Hematopoietic multipotent progenitor cell treated with erythropoietin and hydrocortisone succinate and interleukin-3 and kit ligand, for 6 days (in vitro differentiated cells): ENCODE results near the gene KIF12.
"Not testable (repeated sequence)": the region's sequence is repeated elsewhere in the genome, so short reads cannot be mapped to it uniquely, and the experiment has no call there.

ENCODE experiments used
- DNase-seq: peaks from one replicate; pipeline ENCODE4 v3.0.0-alpha.2; 2015

The KIF12 gene

DNA sequence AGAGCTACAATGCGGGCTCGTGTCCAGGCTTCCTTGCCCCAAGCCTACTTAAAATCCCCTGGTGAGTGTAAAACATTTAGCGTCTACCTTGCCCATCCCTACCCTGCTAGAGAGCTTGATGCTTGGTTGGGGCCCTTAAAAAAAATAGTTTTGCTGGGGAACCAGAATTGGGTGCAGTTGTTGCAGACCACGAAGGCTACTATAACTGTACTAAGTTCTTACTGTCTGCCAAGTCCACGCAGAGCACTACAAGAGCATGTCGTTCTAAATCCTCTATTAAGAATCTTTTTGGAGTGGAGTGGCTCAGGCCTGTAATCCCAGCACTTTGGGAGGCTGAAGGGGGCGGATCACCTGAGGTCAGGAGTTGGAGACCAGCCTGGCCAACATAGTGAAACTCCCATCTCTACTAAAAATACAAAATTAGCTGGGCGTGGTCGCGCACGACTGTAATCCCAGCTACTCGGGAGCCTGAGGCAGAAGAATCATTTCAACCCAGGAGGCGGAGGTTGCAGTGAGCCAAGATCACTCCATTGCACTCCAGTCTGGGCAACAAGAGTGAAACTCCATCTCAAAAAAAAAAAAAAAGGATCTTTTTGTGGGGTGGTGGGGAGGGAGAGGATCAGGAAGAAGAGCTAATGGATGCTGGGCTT is 16.2 kb downstream of the KIF12 start:
- DNase-seq: not testable (repeated sequence)

DNA sequence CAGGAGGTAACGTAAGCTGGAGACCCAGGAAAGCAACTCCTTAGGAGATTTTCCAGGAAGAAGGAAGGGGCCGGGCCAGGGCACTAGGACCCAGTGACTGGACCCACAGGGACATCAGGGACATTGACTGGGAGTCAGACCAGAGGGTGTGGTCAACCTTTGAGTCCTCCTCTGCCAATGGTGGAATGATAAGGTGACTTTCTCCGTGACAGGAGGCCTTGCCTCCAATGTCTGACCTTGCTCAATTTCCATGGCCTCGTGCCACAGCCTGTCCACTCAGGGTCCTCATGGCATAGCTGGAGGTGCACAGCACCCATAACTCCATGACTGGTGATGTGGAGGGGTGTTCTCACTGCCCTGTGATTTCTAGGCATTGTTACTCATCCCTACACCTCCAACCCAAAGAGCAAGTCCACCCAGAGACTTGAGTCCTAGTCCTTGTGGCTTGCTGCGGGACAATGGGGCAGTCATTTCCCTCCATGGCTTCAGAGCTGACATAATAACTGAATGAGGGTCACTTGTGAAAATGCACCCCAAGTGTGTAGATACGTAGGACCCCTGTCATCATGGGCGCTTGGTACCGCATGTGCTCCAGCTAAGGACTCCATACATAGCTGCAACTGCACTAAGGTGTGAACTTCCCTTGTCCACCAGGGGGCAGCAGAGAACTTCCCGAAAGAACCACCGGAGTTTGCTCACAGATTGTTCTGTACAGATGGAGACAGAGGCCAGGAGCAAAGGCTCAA is 16.9 kb downstream of the KIF12 start:
- peak; percentile 92 for DNase-seq

DNA sequence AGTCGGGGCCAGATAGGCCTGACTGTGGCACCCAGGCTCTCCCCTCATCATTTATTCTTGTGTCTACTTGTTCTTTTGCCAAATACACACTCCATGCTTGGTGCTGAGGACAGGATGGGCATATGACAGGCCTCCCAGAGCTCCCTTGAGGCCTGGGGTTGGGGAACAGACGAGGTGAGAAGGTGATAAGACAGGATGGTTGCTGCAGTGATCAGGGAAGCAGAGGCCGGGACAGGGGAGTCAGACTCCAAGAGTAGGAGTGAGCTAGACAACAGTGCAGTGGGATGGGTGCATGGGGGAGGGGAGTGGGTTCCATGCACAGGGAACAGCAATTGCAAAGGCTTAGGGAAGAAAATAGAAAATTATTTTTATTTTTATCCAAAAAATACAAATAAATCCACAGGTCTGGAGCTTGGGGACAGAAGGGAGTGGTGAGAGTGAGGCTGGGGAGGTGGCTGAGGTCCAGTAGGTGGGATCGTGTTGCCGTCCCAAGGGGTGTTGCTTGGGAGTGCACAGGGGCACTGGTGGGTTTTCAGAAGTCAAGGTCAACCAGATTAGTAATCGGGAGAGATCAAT is 17.6 kb downstream of the KIF12 start:
- DNase-seq: no peak

DNA sequence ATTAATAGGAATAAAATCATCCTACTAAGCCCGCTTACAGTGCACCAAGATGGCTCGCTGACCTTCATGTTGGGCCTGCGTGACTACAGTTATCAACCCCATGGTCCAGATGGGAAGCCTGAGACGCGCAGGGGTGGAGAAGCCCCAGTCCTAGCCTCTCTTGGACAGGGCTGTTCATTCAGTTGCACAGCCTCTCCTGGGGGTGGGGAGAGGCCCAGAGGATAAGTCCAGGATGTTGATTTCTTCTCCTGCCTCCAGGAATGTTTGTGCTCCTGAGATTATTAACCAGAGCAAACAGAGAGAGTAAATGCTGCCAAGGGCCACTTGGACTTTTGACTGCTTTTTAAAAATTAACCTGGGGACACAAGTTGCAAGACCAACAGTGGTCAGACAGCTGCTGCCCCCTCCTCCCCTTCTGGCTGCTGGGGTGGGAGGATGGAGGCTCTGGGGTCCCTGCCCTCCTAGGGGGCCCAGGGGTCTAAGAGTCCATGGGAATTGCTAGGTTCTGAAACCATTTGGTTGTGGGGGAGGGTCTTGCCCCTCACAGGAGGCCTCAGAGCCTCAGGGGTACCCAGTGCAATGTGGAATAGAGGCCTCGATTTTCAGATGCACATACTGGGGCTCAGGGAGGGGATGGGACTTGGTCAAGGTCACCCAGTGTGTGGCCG is 18.2 kb downstream of the KIF12 start:
- no peak for DNase-seq

DNA sequence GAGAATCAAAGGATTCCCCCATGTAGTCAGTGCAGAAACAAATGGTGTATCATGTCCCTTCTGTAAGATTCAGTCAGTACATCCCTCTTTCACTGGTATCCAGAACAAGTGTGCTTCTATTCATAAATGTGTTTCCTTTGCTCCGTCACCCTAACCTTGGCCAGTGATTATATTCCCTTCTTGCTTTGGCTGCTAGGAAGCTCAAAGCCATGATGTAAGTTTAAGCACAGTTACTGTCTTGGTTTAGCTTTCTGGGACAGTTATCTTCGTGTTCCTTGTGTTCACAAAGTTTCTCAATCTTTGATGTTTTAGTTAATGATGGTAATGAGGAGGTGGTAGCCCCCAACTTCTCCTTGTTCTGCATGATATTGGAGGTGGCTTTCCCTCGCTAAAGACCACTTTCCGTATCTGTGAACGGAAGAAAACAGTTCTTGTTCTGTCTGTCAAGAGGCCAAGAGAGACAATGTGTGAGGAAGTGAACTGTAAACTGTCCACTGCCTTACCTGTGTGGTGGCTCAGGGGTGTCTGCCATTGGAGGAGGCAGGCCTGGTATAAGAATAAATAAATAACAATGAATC is 18.8 kb downstream of the KIF12 start:
- DNase-seq: no peak

DNA sequence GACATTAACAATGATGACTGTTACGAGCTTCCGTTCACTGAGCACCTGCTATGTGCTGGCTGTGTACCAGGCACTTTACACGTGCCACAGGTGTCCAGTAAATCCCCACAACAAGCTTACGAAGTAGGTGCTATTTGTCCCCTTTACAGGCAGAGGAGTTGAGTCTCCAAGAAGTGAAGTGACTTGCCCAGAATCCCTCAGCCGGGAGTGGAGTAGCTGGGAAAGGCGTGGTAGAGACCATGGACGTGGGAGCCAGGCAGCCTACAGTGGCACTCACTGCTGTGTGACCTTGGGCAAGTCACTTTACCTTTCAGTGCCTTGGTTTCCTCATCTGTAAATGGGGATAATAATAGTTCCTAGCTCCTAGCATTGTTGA is 20.3 kb downstream of the KIF12 start:
- no peak for DNase-seq

DNA sequence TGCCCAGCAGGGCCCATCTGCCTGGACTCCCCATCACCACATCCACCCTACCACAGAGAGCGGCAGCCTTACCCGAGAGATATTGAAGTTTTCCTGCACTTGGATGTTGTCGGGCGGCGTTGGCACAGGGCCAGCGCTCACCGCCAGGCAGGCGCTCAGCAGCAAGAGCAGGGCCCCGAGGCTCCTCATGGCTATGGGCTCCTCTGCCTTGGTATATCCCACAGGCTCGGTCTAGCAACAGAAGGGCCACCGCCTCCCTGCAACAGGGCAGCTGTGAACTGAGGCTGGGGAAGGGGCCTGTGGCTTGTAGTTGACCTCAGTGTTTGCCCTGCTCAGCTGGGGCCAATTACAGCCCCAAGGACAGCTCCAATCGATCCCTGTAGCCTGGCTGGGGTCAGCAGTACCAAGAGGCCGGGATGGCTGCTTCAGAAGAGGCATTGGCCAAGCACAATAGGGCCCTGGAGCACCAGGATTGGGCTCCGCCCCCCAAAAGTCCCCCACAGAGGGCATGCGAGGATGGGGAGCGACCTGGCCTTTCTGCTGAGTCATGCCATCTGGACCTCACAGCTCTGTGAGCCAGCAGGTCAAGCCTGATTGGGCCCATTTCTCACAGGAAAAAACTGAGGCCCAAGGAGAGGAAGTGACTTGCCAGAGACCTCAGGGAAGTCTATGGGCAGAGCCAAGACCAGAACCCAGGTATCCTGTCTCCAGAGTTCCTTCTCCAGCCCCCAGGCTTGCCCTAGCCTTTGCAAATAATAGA is 20.9 kb downstream of the KIF12 start, which contains the start of gene AMBP:
Gene AMBP (minus strand): TSS at position 280 of the 760 bp plus-strand sequence. CDS start 91 bp downstream, at position 189.
- peak; percentile 31 for DNase-seq

DNA sequence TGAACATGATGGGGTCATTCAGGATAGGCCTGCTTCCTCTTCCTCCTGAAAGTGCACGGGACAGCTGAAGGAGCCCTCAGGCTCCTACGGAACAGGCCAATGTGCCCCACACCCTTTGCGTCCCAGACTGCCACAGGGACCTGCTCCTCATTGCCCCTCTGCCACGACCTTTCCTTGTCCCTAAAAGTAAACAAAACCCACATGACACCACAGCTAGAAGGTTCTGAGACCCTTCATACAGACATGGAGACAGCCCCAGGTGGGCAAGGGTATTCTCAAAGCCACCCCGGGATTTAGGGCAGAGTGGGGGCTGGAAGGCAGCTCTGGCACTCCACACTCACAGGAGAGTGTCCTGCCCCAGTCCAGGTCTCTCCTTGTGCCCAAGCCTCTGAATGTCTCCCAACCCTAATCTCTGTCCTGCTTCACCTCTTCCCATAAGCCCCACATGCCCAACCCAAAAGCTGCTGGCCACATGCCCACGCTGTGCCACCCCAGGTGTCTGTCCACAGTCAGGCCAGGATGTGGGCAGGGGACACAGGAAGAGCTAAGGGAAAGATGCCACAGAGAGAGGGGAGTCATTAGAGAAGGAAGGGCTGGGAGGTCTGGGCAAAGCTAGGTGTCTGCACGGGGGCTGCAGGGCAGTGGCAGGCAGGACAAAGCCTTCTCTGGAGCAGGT is 21.8 kb downstream of the KIF12 start:
- no peak for DNase-seq

DNA sequence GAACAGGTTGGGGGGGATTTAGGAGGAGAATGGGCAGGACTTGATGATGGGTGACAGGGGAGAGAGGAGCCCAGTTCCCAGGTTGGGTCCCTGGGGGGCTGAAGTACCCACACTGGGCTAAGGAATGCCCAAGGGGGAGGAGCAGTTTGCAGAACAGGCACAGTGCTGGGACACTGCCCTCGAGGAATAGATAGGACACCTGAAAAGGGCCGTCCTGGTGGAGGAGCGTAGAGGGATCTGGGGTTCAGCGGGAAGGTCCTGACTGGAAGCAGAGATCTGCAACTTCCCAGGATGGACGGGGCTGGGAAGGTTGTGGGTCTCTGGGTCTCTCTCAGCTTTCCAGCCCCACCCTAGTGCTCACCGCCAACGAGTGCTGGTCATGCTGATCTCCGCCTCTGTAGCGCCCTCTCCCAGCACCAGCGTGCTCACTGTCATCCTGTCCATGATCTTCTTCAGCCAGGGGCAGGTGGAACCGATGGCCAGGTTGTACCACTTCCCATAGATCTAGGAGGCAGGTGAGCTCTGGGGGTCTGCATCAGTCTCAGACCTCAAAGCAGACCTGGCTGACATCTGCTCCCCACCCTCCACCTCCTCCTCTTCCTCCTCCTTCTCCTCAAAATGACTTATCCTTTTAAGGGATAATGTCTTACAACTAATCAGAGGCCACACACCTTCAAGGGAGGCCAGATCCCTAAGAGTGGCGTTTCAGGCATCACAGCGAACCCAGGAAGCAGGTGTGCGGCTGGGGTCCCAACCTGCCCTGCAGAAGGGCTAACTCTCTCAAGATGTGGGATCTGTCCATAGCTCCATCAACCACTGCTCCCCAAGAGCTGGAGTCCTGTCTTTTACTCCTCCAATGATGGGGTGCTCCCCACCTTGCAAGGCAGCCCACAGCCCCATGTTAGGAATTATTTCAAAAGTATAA is 22.6 kb downstream of the KIF12 start:
- no peak for DNase-seq

DNA sequence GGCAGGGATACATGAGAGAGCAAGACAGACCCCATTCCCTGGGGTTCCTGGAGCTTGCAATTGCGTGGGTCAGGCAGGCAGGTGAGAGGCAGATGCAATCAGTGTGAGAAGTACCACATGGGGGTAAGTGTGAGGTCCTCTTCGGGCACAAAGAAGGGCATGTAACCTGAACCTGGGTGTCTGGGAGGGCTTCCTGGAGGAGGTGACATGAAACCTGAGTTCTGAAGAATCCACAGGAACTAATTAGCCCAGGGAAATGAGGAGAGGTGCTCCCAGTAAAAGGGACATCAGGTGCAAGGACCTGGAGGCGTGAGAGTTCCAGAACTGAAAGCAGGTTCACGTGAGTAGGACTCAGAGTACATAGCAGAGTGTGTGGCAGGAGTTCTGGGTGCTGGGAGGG is 23.5 kb downstream of the KIF12 start:
- DNase-seq: no peak

DNA sequence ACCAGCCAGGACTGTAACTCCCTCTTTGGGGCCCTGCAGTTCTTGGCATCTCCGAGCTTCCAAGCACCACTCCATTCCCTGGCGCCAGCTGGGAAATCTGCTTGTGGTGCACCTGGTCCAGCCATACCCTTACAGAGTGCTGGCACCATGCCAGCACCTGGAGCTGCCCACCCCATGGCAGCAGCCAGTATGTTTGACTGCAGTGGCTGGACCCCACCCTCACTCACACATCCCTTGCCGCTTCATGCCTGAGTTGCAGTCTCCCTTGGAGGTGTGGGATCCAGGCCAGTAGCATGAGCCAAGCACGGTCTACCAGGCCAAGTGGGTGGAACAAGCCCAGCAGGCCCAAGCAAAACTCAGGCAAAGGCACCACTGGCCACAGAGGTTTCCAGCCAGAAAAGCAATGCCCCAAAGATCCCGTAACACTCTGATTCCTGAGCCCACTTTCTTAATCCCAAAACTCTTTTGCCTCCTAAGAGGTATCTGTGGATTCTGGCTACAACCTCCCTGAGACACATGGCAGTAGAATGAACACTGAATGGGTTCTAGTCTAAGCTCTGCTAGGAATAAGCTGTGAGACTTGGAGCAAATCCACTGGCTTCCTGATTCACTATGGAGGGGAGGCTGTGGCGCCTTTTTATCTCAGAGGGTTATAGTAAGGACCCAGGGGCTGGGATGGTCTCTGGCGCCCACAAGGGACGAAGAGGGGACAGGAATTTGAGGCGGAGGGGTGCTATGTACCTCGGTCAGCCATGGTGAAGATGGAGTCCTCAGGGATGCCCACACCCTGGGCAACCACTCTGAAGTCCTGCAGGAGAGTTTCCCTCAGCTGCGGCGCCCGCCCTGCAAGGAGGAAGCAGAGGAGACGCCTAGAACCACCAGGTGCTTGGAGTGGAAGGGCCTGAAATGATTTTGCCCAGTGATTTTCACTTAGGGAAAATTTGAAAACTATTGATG is 26.6 kb downstream of the KIF12 start:
- DNase-seq: no peak

DNA sequence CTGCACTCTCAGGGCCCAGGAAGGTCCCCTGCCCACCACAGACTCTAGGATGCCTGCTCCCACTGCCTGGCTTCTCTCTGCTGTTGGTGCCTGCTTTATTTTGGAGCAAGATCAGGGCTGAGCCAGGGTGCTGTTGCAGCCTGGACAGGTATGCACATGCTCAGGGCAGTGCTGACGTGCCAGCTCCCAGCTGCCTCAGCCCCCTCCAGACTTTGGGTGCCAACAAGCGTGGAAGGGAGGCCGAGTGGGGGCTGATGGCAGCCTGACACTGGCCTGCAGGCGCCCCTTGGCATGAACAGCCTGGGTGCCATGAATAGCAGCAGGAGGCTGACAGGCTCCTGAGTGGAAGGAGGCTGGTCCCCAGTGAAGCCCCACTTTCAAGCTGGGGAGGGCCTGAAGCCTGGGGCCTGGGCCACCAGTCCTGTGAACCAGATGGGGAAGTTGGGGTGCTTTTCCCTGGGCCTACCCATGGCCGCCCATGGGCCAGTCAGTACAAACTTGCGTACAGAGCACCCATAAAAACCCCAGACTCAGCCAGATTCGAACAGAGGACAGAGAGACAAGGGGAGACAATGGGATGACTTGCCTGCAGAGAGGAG is 27.8 kb downstream of the KIF12 start:
- no peak for DNase-seq

DNA sequence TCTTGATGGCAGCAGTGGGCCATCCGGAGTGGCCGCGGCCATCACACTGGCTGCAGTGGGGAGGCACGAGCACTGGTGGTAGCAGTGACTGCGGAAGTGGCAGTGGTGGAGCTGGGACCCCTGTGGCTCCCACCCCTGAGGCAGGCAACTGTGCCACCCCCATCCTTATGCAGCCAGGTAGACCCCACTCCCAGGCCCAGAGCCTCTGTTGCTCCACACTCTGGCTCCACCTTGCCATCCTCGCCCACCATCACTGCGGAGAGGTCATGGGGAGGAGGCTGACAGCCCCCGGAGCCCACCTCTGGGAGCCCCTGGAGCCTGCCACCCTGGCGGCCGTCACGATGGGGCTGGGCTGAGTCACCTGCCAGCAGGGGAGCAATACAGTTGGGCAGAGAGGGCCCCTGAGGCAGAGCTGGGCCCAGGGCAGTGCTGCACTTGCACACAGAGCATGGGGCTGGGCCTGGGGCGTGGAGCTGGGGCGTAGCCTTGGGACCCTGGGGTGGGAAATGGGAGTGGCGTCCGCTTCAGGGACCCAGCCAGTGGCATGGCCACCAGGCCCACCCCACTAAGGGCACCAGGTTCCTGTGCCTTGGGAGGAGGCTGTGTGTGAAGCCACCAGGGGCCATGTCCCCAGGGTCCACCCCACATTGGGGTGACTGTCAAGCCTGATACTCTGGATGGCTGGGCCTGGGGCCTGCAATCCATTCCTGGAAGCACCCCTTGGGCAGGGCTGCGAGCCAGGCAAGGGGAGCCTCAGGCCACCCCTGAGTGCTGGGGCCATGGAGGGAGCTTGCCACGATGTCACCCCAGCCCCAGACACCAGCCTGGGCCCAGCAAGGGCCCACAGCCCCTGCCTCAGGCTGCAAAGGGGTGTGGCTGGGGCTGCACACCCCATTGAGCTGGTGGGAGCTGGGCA is 28.6 kb downstream of the KIF12 start:
- no peak for DNase-seq

DNA sequence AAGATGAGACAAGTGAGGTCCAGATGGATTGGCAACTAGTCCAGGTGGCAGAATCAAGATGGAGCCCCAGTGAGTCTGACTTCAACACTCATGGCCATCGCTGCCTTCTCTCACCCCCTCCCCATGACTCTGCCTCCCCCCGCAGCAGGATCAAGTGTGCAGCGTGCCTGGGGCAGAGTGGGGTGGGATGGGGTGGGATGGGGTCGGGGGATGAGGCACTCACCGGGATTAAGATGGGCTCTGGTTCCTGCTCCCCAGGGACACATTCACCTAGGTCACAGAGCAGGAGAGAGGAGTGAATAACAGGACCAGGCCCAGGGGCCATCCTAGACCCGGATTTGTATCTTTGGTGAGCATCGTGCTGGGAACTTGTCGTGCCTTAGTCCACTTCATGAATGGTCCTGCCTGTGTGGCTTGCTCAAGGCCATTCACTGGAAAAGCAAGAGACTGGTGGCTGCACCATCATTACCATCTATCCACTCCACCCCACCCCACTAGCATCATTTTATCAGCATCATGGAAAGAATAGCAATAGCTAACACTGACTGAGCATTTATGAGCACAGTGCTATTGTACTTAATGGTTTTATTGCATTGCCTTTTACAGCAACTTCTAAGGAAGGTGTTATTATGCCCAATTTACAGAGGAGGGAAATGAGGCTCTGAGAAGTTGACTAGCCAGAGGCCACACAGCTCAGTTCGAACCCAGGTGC is 29.5 kb downstream of the KIF12 start:
- DNase-seq: no peak

DNA sequence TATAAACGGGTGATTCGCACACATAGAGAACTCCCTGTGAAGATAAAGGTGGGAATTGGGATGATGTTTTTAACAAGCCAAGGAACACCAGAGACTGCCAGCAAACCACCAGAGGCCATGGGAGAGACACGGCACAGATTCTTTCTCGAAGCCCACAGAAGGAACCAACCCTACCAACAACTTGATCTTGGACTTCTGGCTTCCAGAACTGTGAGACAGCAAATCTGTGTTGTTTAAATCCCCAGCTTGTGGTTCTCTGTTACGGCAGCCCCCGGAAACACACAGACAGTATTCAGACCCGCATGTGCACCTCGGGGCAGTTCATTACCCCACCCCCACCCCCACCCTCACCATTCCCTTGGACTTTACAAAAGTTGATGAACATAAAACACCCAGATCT is 33.8 kb downstream of the KIF12 start:
- DNase-seq: no peak

DNA sequence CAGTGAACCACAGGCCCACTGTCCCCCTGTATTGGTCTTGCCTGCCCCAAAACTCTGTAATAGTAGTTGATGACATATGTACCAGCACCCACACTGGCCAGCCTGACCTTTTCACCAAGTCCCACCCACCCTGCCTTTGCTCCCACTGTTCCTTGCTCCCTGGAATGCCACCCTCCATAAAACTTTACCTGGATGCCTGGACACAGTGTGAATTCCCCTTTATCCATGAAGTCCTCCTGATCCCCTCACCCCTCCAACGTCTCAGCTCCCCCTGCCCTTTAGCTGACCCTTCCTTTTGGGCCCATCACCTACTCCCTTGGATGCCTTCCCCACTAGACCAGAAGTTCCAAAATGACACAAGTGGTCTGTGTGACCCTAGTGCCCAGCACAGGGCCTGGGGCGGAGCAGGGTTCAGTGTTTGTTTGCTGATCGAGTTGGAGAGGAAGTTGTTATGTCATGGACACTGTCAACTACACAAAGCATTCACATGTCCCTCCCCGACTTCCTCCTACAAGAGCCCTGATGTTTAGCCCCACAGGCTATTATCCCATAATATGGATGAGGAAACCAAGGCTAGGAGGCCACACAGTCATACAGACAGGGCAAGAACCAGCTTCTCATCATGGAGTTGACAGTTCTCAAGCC is 37.1 kb downstream of the KIF12 start:
- no peak for DNase-seq

DNA sequence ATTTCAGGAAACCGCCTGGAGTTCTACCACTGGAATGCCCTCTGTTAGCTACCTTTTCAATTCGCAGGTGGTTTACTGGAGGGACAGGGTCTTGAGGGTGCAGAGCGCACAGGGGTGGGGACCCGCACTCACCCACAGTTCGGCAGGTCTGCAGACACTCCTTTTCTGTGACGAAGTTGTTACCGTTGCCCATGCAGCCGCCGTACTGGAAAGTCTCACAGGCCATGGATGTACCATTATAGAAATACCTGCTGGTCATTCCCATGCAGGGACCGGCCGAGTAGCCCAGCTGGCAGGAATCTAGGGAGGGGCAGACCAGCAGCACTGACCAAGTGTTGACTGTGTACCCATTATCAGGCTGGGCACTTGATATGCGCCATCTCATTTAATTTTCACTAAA is 37.8 kb downstream of the KIF12 start:
- no peak for DNase-seq
